ENCODE results near the gene GRHL1.
A peak's percentile ranks its signal among the peaks of the same experiment; 100 is the strongest.

Gene GRHL1

DNA sequence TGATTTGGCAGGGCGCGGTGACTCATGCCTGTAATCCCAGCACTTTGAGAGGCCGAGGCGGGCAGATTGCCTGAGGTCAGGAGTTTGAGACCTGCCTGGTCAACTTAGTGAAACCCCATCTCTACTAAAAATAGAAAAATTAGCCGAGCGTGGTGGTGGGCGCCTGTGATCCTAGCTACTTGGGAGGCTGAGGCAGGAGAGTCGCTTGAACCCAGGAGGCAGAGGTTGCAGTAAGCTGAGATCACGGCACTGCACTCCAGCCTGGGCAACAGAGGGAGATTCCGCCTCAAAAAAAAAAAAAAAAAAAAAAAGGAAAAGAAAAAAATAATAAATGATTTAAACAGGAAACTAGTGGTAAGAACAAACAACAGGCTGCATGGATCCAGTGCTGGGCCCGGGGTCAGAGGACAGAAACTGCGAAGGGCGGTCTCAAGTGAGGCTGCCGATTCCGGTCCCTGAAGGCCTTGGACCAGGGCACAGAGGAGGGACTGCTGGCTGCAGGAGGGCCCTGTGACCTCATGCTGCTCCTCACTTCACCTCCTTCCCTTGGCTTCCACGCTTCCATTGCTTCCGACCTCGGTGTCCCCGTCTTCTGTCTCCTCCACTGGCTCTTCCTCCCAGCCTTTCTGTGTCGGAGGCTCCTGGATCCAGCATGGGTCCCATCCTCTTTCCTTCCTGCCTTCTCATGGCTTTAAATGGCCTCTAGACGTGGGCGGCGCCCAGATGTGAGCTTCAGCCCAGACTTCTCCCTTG is 2.1 kb upstream of the GRHL1 start:
- DNase-seq = no peak

DNA sequence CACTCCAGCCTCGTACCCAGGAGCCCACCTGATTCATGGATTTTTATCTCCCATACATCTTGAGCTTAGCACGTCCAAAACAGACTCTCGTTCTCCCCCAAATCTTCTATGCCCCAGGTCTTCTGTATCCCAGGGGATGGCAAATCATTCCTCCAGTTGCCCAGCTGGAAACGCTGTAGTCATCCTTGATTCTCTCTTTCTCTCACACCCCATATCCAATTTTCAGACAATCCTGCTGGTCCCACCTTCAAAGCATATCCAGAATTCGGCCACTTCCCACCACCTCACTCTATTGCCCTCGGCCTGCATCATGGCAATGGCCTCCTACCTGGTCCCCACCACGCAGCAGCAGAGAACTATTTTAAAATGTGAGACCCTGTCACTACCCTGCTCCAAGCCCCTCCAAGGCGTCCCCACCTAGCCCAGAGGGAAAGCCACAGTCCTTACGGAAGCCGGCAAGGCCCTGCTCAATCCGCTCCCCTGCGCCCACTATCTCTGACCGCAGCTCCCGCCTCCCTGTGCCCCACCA is 1.4 kb upstream of the GRHL1 start:
- DNase-seq = no peak

DNA sequence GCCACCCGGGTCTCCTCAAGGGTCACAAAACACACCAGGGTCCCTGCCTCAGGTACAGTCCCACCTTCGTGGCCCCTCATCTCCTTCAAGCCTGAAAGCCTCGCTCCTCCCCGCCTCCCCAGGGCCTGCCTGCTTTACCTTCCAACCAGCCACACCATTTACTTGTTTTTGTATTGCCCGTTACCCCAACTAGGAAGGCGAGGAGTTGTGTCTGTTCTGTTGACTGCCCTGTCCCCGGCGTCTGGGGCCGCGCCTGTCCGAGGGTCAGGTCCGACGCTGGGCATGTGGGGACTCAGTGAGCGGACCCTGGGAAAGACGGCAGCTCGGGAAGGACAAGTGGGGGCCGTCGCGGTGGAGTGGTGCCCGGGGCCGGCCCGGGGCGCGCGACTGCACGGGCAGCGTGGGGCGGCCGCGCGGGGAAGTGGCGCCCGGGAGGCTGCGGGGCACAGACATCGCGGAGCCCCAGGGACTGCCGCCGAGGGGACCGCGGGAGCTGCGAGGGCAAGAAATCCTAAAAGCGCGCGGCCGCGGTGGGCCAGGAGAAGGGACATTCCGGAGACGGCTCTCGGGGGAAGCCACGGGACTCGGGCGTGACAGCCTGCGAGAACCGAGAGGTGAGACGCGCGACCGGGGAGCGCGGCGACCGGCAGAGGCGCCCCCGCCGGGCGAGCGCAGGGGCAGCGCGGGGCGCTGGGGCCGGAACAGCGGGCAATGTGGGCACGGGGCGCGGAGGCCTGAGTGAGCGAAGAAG is 797 bp upstream of the GRHL1 start:
- DNase-seq = peak; percentile 64

- no peak for DNase-seq
These were observed 296 bp upstream of the GRHL1 start for GRCh38 chr2:9951272-9951521.

GRCh38 chr2:9952286-9952737 is 819 bp downstream of the GRHL1 start:
- DNase-seq = no peak

DNA sequence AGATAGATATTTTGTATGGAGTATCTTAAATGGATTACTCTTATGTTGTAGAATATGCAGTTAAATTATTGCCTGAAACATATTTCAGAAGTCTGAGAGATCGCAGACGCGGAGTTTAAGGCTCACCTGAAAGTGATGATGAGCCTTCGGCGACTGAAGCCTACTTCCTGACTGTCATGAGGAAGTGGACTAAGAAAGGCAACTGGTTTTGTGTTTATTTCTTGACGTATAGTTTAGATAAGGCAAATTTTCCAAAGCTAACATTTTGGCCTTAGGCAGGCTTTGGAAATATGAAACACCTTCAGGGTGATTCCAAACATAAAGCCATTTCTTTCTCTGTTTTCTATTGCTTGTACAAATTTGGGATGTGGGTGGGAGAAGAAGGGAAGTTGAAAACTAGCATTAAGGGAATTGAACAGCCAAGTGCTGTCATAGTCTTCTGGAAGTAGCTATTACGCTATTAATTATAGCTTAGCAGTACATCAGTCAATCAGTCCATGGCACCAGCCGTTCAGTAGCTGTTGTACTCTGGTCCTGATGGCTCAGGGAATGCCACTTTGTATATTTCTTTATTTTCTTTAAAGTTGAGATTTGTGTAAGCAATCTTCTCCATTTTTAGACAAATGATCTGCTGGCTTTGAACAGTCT is 1.5 kb downstream of the GRHL1 start:
- DNase-seq = no peak

DNA sequence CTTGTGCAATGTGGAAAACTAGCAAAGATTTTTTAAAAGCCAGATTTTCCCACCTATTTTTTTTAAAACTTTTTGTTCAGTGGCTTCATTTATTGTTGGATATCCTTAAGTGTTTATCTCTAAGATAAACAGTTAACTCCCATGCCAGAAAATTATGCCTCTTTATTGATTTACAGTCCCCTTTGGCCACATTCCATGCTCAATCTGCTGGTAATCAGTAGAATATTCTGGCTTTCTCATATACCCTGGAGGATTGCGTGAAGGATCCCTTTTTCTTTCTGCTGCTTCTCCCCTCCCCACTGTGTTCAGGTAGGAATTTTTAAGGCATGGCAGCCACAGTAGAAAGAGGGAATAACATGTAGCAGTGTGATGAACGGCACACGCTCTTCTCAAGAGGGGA is 2.6 kb downstream of the GRHL1 start:
- DNase-seq = no peak

- no peak for DNase-seq
These were observed 6.6 kb downstream of the GRHL1 start for GRCh38 chr2:9958057-9958456.

DNA sequence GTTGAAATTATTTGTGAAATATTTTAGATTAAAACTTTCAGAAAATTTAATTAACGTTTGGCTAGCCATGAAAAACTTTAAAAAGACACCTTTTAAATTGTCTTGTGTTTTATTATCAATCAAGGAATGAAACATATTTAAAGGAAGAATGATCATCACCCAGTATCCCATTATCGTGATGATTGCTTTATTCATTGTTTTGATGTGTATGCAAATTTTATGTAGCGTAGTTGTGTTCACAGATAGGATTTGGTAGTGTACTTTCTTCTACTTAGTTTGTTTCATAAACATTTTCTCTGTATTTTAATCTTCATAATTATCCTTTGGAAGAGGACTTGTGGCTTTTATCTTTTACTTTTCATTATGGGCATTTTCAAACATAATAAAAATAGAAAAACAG is 7.8 kb downstream of the GRHL1 start:
- no peak for DNase-seq

DNA sequence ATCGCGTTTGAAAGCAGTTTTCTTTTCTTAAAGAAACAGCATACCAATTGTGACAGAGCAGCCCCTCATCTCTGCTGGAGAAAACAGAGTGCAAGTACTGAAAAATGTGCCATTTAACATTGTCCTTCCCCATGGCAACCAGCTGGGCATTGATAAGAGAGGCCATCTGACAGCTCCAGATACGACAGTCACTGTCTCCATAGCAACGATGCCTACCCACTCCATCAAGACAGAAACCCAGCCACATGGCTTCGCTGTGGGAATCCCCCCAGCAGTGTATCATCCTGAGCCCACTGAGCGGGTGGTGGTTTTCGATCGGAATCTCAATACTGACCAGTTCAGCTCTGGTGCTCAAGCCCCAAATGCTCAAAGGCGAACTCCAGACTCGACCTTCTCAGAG is 9.5 kb downstream of the GRHL1 start:
- DNase-seq = no peak

DNA sequence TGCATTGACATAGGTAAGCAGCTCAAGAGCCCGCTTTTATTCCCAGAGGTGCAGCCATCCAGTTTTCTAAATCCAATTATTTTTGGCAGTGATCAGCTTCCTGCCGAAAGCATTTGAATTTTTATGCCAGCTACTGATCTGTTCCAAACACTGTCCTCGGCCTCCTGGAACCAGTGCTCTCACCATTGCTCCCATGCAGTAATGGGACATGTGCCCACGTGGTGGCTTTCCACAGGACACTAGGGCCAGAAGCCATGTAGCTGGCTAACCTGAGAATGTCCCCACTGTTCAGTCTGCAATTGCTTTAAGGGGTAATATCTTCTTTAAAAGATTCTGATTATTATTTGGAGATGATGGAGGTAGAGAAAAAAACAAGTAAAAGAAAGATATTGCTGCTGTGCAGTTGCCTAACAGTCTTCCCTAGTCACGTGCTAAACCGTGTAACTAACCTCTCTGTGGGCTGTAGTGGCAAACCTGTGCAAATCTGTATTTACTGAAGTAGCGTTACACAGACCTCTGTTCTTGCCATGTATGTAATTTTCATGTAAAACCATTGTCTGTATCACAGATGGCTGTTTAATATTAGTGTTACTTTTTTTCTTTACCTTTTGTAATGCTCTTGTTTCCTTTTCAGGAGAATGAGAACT is 13.0 kb downstream of the GRHL1 start:
- no peak for DNase-seq

DNA sequence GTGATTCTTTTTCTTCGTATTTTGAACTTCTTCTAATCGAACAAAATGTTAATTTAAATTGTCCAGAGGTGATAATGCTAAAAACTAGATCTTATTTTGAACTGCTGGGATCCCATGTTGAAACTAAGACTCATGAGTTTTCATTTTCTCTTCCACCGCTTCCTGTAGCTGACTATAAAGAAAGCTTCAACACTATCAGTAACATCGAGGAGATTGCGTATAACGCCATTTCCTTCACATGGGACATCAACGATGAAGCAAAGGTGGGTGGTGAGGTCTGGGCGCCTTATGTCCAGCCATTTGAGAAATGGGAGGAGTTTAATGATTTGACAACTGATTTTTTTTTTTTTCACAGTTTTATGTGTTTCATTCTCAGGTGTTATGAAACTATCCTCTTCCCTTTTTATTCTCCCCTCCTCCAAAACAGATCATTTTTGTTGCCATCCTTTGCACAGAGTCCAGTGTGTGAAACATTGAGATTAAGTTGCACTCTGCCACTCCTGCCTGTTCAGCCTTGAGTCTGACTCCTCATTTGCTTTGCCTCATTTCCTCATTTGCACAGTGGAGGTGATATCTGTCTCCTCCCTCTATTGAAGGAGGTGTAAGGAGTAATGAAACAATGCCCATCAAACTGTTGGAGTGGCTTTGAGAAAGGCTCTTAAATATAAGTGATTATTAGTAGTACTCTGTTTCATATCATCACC is 13.8 kb downstream of the GRHL1 start:
- peak; percentile 26 for DNase-seq

DNA sequence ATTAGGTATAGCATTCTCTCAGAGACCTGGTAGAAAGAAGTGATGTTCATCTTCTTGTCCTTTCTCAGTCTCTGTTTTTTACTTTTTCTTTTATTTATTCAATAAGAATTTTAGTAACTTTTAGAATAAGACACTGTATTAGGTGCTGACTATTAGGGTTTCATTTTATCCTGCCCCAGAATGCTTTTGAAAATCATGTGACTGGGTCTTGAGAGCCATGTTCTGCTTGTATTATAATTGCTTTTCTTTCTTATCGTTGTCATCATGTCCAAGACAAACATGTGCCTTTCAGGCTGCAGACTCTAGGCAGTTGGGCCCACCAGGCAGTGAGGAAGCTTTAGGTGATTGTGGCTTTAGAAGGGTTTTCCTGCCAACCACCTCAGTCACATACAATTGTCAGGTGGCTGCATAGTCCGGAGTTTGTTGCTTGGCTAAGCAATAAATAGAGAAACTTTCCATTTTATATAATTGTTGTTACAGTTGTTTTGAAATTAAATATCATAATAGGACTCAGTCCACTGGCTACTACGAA is 15.1 kb downstream of the GRHL1 start:
- peak; percentile 42 for DNase-seq

DNA sequence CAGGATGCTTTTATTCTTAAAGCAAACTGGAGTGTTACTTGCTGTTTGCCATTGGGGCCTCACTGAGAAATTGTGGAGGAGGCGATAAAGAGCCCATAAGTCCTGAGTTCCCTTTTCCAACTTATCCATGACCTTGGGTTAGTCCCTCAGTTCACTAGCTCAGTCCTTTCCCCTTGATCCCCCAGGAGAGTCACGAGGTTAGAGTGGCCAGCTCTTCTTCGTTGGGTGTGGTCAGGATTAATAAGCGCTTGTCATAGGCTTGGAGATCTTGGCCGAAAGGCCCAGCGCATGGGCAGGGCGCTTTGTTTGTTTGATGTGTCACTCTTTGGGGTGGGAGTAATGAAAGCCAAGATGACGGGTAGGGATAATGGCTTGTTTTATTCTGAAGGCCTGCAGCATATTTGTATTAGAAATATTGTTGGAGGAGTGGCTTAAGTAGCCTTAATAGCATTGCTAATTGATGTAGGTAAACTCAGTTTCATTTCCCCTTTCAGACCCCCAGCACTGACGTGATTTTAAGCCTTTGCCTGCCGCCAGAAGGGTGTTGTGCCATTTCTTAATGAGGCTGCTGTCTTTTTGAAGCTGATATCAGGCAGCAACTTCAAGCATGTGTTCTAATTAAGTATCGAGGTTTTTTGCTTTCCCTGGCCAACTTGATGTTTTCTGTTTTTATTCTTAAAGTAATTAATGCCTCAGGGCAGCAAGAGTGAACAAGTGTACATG is 15.7 kb downstream of the GRHL1 start:
- peak; percentile 74 for DNase-seq

GRCh38 chr2:9968553-9969497 is 17.3 kb downstream of the GRHL1 start:
- no peak for DNase-seq

DNA sequence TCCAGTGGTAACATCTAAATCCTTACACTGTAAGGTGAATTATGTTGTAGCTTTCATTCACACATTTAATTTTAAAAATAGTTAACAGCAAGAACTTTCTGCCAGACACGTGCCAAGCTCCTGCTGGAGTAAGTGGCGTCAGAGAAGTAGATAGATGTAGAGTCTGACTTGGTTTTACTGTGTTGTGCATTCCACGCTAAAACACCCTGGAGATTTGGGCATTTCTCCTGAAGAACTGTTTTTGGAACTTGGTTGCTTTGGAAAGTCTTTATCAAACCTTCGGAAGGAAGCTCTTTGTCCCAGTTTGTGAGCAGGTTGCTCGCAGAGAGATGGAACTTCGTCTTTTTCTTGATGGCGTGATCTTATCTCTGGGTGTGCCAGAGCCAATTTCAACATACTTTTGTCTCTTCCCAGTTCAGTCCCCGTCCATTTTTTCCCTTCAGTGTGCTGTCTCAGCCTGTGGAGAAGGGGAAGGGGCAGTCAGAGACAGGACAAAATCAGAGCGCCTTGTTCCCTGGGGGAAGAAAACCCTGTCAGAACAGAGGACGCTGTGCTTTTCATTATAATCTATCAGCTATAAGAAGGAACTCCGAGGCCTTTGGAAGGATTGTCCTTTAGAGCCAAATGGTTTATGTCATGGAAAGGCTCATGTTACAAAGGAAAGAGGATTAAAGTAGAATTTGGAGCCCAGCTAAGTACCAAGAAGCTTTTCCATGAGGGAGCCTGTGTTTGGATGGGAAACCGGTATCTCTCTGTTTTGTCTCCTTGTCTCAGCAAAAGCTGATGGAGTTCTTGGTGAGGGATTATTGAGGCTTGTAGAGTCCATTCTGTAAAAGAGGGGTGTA is 18.9 kb downstream of the GRHL1 start:
- no peak for DNase-seq

GRCh38 chr2:9971105-9971818 is 19.8 kb downstream of the GRHL1 start:
- DNase-seq = no peak

- DNase-seq = no peak
These were observed 20.4 kb downstream of the GRHL1 start for GRCh38 chr2:9971890-9972289.
